Ascending aorta (tissue), 2 donors: ENCODE measurements around the gene CD151. TPM values are rescaled to one million over a fixed set of nuclear protein-coding genes. Genes with fewer than 3 reads are reported as not detected.

Source experiments
- DNase-seq, 2 donors: peaks; one replicate each; pipeline ENCODE4 v3.0.0-alpha.2; 2019; ENCODE audit warnings: low spot score in 2 of 2
- H3K27ac ChIP-seq, 2 donors: fragments of 200-600 bp; sonication (generic); one replicate each; pipeline ENCODE4 v1.5.1; 2016 to 2017; ENCODE audit warnings: mild to moderate bottlenecking in 1 of 2
- H3K27me3 ChIP-seq: fragments of 200-600 bp; sonication (generic); one replicate; pipeline ENCODE4 v1.5.1; 2017
- H3K36me3 ChIP-seq, 2 donors: fragments of 200-600 bp; sonication (generic); one replicate each; pipeline ENCODE4 v1.5.1; 2016
- H3K4me1 ChIP-seq, 2 donors: fragments of 200-600 bp; sonication (generic); one replicate each; pipeline ENCODE4 v1.5.1; 2016 to 2017; ENCODE audit warnings: mild to moderate bottlenecking in 1 of 2
- H3K4me3 ChIP-seq, 2 donors: fragments of 200-600 bp; sonication (generic); one replicate each; pipeline ENCODE4 v1.5.1; 2016 to 2017; ENCODE audit warnings: mild to moderate bottlenecking in 1 of 2
- H3K9me3 ChIP-seq, 2 donors: fragments of 200-600 bp; sonication (generic); one replicate each; pipeline ENCODE4 v1.5.1; 2016
- CTCF ChIP-seq, 3 experiments: fragments of 200-600 bp in 2 of 3; fragments of 450-650 bp in 1 of 3; sonication (generic) in 2 of 3; IDR thresholded peaks; one replicate each; pipeline ENCODE4 v1.5.1; 2016 to 2019; ENCODE audit warnings: antibody characterized with exemption in 3 of 3, mild to moderate bottlenecking in 1 of 3, moderate library complexity in 1 of 3
- intact Hi-C: fragments of 100-400 bp; cut with DNase I; formaldehyde crosslinking; loops from one replicate; pipeline ENCODE4 v1.15.1; 2023
- total RNA-seq: library from RNA; depleted of rRNA; stranded (reverse); fragments of >200 nt; gene quantifications from one replicate; pipeline ENCODE4 v1.1.0, GENCODE V29; 2016

The CD151 gene
- total RNA-seq, 1 donor from 2014 or later = 898 TPM

- DNase-seq = no peak
- Histone ChIP-seq H3K27ac (peak overlapping the region in 1 of 2 donors; percentile 5), H3K27me3 (no peaks in the 10 kb centered on the region), H3K4me1 (peaks cover 0 to 6% of the 10 kb centered on the region in 2 donors), H3K9me3 (no peaks in the 10 kb centered on the region), H3K4me3 (no peak overlapping the region), H3K36me3 (peaks cover 15 to 28% of the 10 kb centered on the region in 2 donors)
- intact Hi-C loops = no loop called here
- TF ChIP-seq CTCF (IDR thresholded peaks at IDR 0.05) = no peak
Measured at GRCh38 chr11:860234-861104, 27.7 kb downstream of the CD151 start.

GRCh38 chr11:861105-861479 is 28.3 kb downstream of the CD151 start:
- no peak for DNase-seq
- H3K9me3 ChIP-seq = no peaks in the 10 kb centered on the region
- intact Hi-C loops = no loop called here
- H3K4me1 ChIP-seq = peaks cover 0 to 6% of the 10 kb centered on the region in 2 donors
- no peak overlapping the region for H3K4me3 ChIP-seq
- no peak for TF ChIP-seq CTCF (IDR thresholded peaks at IDR 0.05)
- peaks cover 21 to 35% of the 10 kb centered on the region in 2 donors for H3K36me3 ChIP-seq
- no peaks in the 10 kb centered on the region for H3K27me3 ChIP-seq
- H3K27ac ChIP-seq = no peak overlapping the region

GRCh38 chr11:862081-862661 is 29.4 kb downstream of the CD151 start:
- Histone ChIP-seq H3K4me1 (peaks cover 0 to 6% of the 10 kb centered on the region in 2 donors), H3K9me3 (no peaks in the 10 kb centered on the region), H3K27me3 (no peaks in the 10 kb centered on the region), H3K27ac (peak overlapping the region in 1 of 2 donors; percentile 12), H3K4me3 (no peak overlapping the region), H3K36me3 (peaks cover 30 to 43% of the 10 kb centered on the region in 2 donors)
- no peak for DNase-seq
- TF ChIP-seq CTCF (IDR thresholded peaks at IDR 0.05) = no peak
- intact Hi-C loops = no loop called here

GRCh38 chr11:862696-863022 is 29.9 kb downstream of the CD151 start:
- Histone ChIP-seq H3K36me3 (peaks cover 30 to 43% of the 10 kb centered on the region in 2 donors), H3K4me3 (no peak overlapping the region), H3K4me1 (peaks cover 0 to 6% of the 10 kb centered on the region in 2 donors), H3K27ac (peak overlapping the region in 1 of 2 donors; percentile 12), H3K9me3 (no peaks in the 10 kb centered on the region), H3K27me3 (no peaks in the 10 kb centered on the region)
- no peak for TF ChIP-seq CTCF (IDR thresholded peaks at IDR 0.05)
- no peak for DNase-seq
- intact Hi-C loops = no loop called here

GRCh38 chr11:863023-863909 is 30.5 kb downstream of the CD151 start:
- intact Hi-C loops = no loop called here
- H3K27ac ChIP-seq = no peak overlapping the region

More at GRCh38 chr11:863023-863909, 30.5 kb downstream of the CD151 start:
- TF ChIP-seq CTCF (IDR thresholded peaks at IDR 0.05) = no peak
- no peaks in the 10 kb centered on the region for H3K27me3 ChIP-seq
- no peak for DNase-seq
- peaks cover 32 to 43% of the 10 kb centered on the region in 2 donors for H3K36me3 ChIP-seq
- H3K9me3 ChIP-seq = no peaks in the 10 kb centered on the region
- no peak overlapping the region for H3K4me3 ChIP-seq
- H3K4me1 ChIP-seq = peaks cover 0 to 6% of the 10 kb centered on the region in 2 donors
